ENCODE measurements around the gene ITIH4.

Gene ITIH4

GRCh38 chr3:52830535-52831258, at the start of gene ITIH4:
Gene ITIH4, minus strand, starts transcription at chr3:52830672. Its CDS starts 30 bp downstream, at chr3:52830642.
- DNase-seq = no peak

- no peak for DNase-seq
Observed at GRCh38 chr3:52880047-52880446, 49.6 kb upstream of the ITIH4 start.

- DNase-seq = no peak
Observed at GRCh38 chr3:52879581-52879980, 49.1 kb upstream of the ITIH4 start.

GRCh38 chr3:52879090-52879489, 48.6 kb upstream of the ITIH4 start:
- DNase-seq = no peak

- no peak for DNase-seq
Observed at GRCh38 chr3:52877085-52877484, 46.6 kb upstream of the ITIH4 start.

- DNase-seq = no peak
Observed at GRCh38 chr3:52874864-52875587, 44.6 kb upstream of the ITIH4 start.

- DNase-seq = no peak
Observed at GRCh38 chr3:52874160-52874701, 43.8 kb upstream of the ITIH4 start.

GRCh38 chr3:52873433-52874159, 43.1 kb upstream of the ITIH4 start:
- no peak for DNase-seq

GRCh38 chr3:52872245-52872644, 41.8 kb upstream of the ITIH4 start:
- no peak for DNase-seq

GRCh38 chr3:52871761-52872160, 41.3 kb upstream of the ITIH4 start:
- DNase-seq = no peak

GRCh38 chr3:52870471-52870870, 40.0 kb upstream of the ITIH4 start:
- DNase-seq = no peak

GRCh38 chr3:52866427-52866826, 36.0 kb upstream of the ITIH4 start:
- DNase-seq = peak; percentile 39

GRCh38 chr3:52865994-52866393, 35.5 kb upstream of the ITIH4 start:
- no peak for DNase-seq

- no peak for DNase-seq
Observed at GRCh38 chr3:52860424-52860768, 29.9 kb upstream of the ITIH4 start.

GRCh38 chr3:52859686-52860423, 29.4 kb upstream of the ITIH4 start:
- DNase-seq = peak; percentile 14

- DNase-seq = no peak
Observed at GRCh38 chr3:52857864-52858263, 27.4 kb upstream of the ITIH4 start.

GRCh38 chr3:52857133-52857532, 26.7 kb upstream of the ITIH4 start:
- DNase-seq = no peak

- DNase-seq = no peak
Observed at GRCh38 chr3:52856666-52857065, 26.2 kb upstream of the ITIH4 start.

GRCh38 chr3:52854013-52854412, 23.5 kb upstream of the ITIH4 start:
- no peak for DNase-seq

- DNase-seq = no peak
Observed at GRCh38 chr3:52852419-52852818, 21.9 kb upstream of the ITIH4 start.

GRCh38 chr3:52851348-52851747, 20.9 kb upstream of the ITIH4 start:
- peak; percentile 25 for DNase-seq

GRCh38 chr3:52849656-52850055, 19.2 kb upstream of the ITIH4 start:
- DNase-seq = no peak

GRCh38 chr3:52848617-52849016, 18.1 kb upstream of the ITIH4 start:
- no peak for DNase-seq

Data from NCI-H2029 (cell line).